T-helper 2 cell treated with Interferon-gamma antibody and Interleukin-4, amounts not matched to agents 5 μg/mL and 100 μg/mL, for 36 hours (primary cell): ENCODE results near the gene AURKAIP1.

ENCODE experiments used
- DNase-seq: peaks from one replicate; pipeline ENCODE4 v3.0.0; 2021; ENCODE audit warnings: low spot score
- H3K27ac Mint-ChIP-seq: one replicate; pipeline ENCODE4 v1.8.0; 2021; ENCODE audit warnings: mild to moderate bottlenecking, mixed read lengths
- H3K27me3 Mint-ChIP-seq: one replicate; pipeline ENCODE4 v1.8.0; 2021; ENCODE audit warnings: low read depth, mixed read lengths
- H3K36me3 Mint-ChIP-seq: one replicate; pipeline ENCODE4 v1.8.0; 2021; ENCODE audit warnings: low read depth, mixed read lengths
- H3K4me1 Mint-ChIP-seq: one replicate; pipeline ENCODE4 v1.8.0; 2021; ENCODE audit warnings: low read depth, mixed read lengths
- H3K4me3 Mint-ChIP-seq: one replicate; pipeline ENCODE4 v1.8.0; 2022; ENCODE audit warnings: mild to moderate bottlenecking, moderate library complexity, mixed read lengths
- H3K9me3 Mint-ChIP-seq: one replicate; pipeline ENCODE4 v1.8.0; 2021; ENCODE audit warnings: mixed read lengths

Gene AURKAIP1

GRCh38 chr1:1399872-1400575 lies 25.0 kb upstream of the AURKAIP1 start:
- Mint-ChIP-seq H3K4me3 (peak overlapping the region; percentile 91), H3K9me3 (no peaks in the 10 kb centered on the region), H3K36me3 (peaks cover 66% of the 10 kb centered on the region), H3K27me3 (no peaks in the 10 kb centered on the region), H3K27ac (peak overlapping the region; percentile 87), H3K4me1 (peaks cover 28% of the 10 kb centered on the region)
- DNase-seq, result no peak

GRCh38 chr1:1399187-1399871 lies 24.3 kb upstream of the AURKAIP1 start, which contains the start of gene CCNL2:
TSS of gene CCNL2 (minus strand) at chr1:1399335. CDS start at chr1:1399306, 29 bp downstream.
- Mint-ChIP-seq H3K27me3 (no peaks in the 10 kb centered on the region), H3K27ac (peak within 1 kb of the TSS; percentile 87), H3K9me3 (no peaks in the 10 kb centered on the region), H3K36me3 (peaks cover 66% of the 10 kb centered on the region), H3K4me3 (peak within 1 kb of the TSS; percentile 94), H3K4me1 (peaks cover 28% of the 10 kb centered on the region)
- DNase-seq, result peak; percentile 99

DNA sequence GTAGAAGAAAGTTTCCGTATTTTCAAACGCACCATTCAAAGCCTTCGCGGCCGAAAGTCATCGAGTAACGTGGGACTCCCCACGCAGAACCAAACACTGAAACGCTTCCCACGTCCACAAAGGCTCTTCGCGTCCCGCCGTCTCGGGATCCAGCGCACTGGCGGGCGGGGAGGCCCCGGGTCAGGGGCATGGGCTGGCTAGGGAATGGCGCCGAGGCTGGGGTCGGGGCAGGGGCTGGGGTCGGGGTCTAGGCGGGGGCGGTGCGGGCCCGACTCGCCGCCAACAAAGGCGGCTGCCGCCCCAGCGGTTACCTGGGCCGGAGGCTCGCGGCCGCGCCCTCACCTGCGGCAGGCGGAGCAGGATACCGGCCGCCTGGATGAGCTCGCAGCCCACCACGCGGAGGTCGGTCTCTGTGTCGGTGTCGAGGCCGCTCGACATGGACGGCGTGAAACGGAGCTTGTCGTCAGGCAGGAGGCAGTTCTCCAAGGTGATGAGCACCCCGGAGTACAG lies 23.7 kb upstream of the AURKAIP1 start:
- Mint-ChIP-seq H3K36me3 (peaks cover 68% of the 10 kb centered on the region), H3K4me3 (peak overlapping the region; percentile 94), H3K27ac (peak overlapping the region; percentile 78), H3K27me3 (no peaks in the 10 kb centered on the region), H3K4me1 (peaks cover 28% of the 10 kb centered on the region), H3K9me3 (no peaks in the 10 kb centered on the region)
- DNase-seq, result no peak

DNA sequence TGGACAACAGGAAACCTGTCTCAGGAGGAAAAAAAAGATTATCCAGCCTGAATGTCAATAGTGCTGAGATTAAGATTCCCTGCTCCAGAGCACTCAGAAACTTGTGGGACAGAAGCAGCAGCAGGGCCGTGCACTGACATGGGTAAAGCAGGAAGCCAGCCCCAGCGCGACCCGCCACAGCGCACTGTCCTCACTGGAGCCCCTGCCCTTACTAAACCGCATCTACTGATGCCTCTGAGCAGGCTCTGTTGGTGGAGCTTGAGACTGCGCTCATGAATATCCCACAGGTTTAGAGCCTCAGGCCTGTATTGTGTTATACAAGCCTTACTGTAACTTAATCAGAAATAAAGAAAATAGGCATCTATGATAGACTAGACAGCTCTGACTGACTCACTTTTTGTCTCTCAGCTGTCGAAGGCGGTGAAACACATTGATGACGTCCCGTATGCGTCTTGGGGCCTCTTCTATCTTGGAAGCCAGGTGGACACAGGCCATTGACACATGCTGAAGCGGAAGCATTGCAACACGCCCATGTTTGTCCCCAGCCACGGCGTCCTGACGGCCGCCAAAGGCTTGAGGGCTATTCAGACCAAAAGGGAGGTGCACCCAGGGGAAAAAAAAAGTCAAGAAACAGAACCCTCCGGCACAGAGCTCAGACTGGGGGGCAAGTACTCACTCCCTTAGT lies 23.0 kb upstream of the AURKAIP1 start:
- no peaks in the 10 kb centered on the region for H3K27me3 Mint-ChIP-seq
- DNase-seq, result no peak
- peaks cover 26% of the 10 kb centered on the region for H3K4me1 Mint-ChIP-seq
- peak overlapping the region; percentile 94 for H3K4me3 Mint-ChIP-seq
- H3K9me3 Mint-ChIP-seq, result no peaks in the 10 kb centered on the region
- peaks cover 69% of the 10 kb centered on the region for H3K36me3 Mint-ChIP-seq
- peak overlapping the region; percentile 78 for H3K27ac Mint-ChIP-seq

DNA sequence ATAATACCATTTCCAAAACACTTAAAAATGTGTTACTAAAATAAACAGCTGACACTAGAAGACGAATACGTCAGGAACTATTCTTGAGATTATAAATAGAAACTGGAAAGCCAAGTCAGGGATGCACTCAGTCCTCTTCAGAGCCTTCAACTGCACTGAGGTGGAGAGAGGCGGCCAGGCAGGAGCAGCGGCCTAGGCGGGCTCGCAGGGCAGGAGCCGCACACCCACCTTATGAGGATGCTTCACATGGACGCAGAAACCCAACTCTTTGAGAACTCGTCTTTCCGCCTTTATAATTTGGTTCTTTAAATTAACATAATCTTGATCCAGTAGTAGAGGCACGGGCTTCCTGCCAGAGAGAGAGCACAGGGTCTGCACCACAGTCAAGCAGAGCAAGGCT lies 20.2 kb upstream of the AURKAIP1 start:
- peaks cover 14% of the 10 kb centered on the region for H3K4me1 Mint-ChIP-seq
- DNase-seq, result no peak
- no peaks in the 10 kb centered on the region for H3K9me3 Mint-ChIP-seq
- no peak overlapping the region for H3K27ac Mint-ChIP-seq
- H3K27me3 Mint-ChIP-seq, result no peaks in the 10 kb centered on the region
- H3K36me3 Mint-ChIP-seq, result peaks cover 68% of the 10 kb centered on the region
- no peak overlapping the region for H3K4me3 Mint-ChIP-seq

DNA sequence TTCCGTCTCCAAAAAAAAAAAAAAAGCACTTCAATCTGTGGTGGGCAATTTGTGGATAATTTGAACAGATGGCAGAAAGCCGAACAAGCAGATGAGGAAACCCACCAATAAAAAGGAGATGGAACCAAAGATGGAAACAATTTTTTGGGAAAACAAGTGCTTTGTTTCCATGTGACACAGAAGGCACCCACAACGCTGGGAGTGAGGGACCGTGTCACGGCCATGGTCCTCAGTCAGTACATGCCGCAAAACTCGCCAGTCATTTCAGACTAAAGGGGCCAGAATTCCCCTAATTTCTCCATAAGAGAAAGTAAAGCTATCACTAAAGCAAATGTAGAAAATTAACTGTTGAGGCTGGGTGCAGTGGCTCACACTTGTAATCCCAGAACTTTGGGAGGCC lies 19.1 kb upstream of the AURKAIP1 start:
- peaks cover 12% of the 10 kb centered on the region for H3K4me1 Mint-ChIP-seq
- no peak overlapping the region for H3K4me3 Mint-ChIP-seq
- no peaks in the 10 kb centered on the region for H3K9me3 Mint-ChIP-seq
- no peak overlapping the region for H3K27ac Mint-ChIP-seq
- H3K27me3 Mint-ChIP-seq, result no peaks in the 10 kb centered on the region
- DNase-seq, result no peak
- peaks cover 70% of the 10 kb centered on the region for H3K36me3 Mint-ChIP-seq

- H3K27ac Mint-ChIP-seq, result no peak overlapping the region
- DNase-seq, result no peak
- H3K4me3 Mint-ChIP-seq, result no peak overlapping the region
- peaks cover 12% of the 10 kb centered on the region for H3K4me1 Mint-ChIP-seq
- no peaks in the 10 kb centered on the region for H3K27me3 Mint-ChIP-seq
- peaks cover 75% of the 10 kb centered on the region for H3K36me3 Mint-ChIP-seq
- H3K9me3 Mint-ChIP-seq, result no peaks in the 10 kb centered on the region
These were observed 18.4 kb upstream of the AURKAIP1 start for GRCh38 chr1:1393428-1393827.

- Mint-ChIP-seq H3K4me3 (no peak overlapping the region), H3K4me1 (peaks cover 9% of the 10 kb centered on the region)
These were observed 18.0 kb upstream of the AURKAIP1 start for GRCh38 chr1:1393014-1393413.

GRCh38 chr1:1391225-1391624 lies 16.2 kb upstream of the AURKAIP1 start:
- H3K27me3 Mint-ChIP-seq, result no peaks in the 10 kb centered on the region
- H3K36me3 Mint-ChIP-seq, result peaks cover 79% of the 10 kb centered on the region
- no peak for DNase-seq
- H3K9me3 Mint-ChIP-seq, result no peaks in the 10 kb centered on the region
- H3K27ac Mint-ChIP-seq, result no peak overlapping the region
- H3K4me1 Mint-ChIP-seq, result peaks cover 7% of the 10 kb centered on the region
- H3K4me3 Mint-ChIP-seq, result no peak overlapping the region

More at GRCh38 chr1:1393014-1393413, 18.0 kb upstream of the AURKAIP1 start:
- peaks cover 76% of the 10 kb centered on the region for H3K36me3 Mint-ChIP-seq
- no peak overlapping the region for H3K27ac Mint-ChIP-seq
- DNase-seq, result no peak
- no peaks in the 10 kb centered on the region for H3K9me3 Mint-ChIP-seq
- no peaks in the 10 kb centered on the region for H3K27me3 Mint-ChIP-seq

- no peak overlapping the region for H3K4me3 Mint-ChIP-seq
- no peaks in the 10 kb centered on the region for H3K27me3 Mint-ChIP-seq
- H3K4me1 Mint-ChIP-seq, result peaks cover 5% of the 10 kb centered on the region
- H3K36me3 Mint-ChIP-seq, result peaks cover 84% of the 10 kb centered on the region
- no peaks in the 10 kb centered on the region for H3K9me3 Mint-ChIP-seq
- no peak for DNase-seq
- H3K27ac Mint-ChIP-seq, result no peak overlapping the region
These were observed 15.7 kb upstream of the AURKAIP1 start for GRCh38 chr1:1390675-1391074.

DNA sequence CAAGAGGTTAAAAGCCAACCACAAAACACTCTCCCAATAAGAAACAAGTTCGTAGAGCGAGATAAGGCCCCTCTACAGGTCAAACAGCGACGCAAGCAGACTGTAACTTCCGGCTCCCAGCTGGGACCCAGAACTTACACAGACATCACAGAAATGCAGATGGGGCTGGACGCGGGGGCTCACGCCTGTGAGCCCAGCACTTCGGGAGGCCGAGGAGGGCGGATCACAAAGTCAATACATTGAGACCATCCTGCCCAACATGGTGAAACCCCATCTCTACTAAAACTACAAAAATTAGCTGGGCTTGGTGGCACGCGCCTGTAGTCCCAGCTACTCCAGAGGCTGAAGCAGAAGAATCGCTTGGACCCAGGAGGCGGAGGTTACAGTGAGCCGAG lies 13.1 kb upstream of the AURKAIP1 start:
- no peak overlapping the region for H3K27ac Mint-ChIP-seq
- no peak for DNase-seq
- no peaks in the 10 kb centered on the region for H3K27me3 Mint-ChIP-seq
- H3K4me3 Mint-ChIP-seq, result no peak overlapping the region
- no peaks in the 10 kb centered on the region for H3K9me3 Mint-ChIP-seq
- H3K36me3 Mint-ChIP-seq, result peaks cover 65% of the 10 kb centered on the region
- H3K4me1 Mint-ChIP-seq, result no peaks in the 10 kb centered on the region

GRCh38 chr1:1387098-1388077 lies 12.4 kb upstream of the AURKAIP1 start:
- H3K4me1 Mint-ChIP-seq, result no peaks in the 10 kb centered on the region
- DNase-seq, result no peak
- H3K36me3 Mint-ChIP-seq, result peaks cover 58% of the 10 kb centered on the region
- no peak overlapping the region for H3K27ac Mint-ChIP-seq
- H3K9me3 Mint-ChIP-seq, result no peaks in the 10 kb centered on the region
- no peaks in the 10 kb centered on the region for H3K27me3 Mint-ChIP-seq
- H3K4me3 Mint-ChIP-seq, result no peak overlapping the region

- no peak overlapping the region for H3K27ac Mint-ChIP-seq
- no peaks in the 10 kb centered on the region for H3K27me3 Mint-ChIP-seq
- no peak for DNase-seq
- H3K9me3 Mint-ChIP-seq, result no peaks in the 10 kb centered on the region
- H3K4me1 Mint-ChIP-seq, result no peaks in the 10 kb centered on the region
- H3K4me3 Mint-ChIP-seq, result no peak overlapping the region
- peaks cover 46% of the 10 kb centered on the region for H3K36me3 Mint-ChIP-seq
These were observed 10.9 kb upstream of the AURKAIP1 start for GRCh38 chr1:1385931-1386330.
